ENCODE measurements around the gene KCNJ6. TPM values are rescaled to one million over a fixed set of nuclear protein-coding genes. Genes with fewer than 3 reads are reported as not detected.

KCNJ6 gene
- total and polyA plus RNA-seq, 10 of the 15 experiments (the other 5 are each of a cell fraction or from before 2014, with no cell fraction given): 0.03 to 0.07 (median 0.04) TPM; not detected in 7

GRCh38 chr21:37848721-37849490, 67.4 kb downstream of the KCNJ6 start:
- FAIRE-seq (no peak), DNase-seq (ENCODE audit: low read depth, low spot score) (no peak), ATAC-seq (no peak)
- Histone ChIP-seq H3K9me3 (replicated peaks; ENCODE audit: control insufficient read depth, insufficient read depth, low read length) (no peaks in the 10 kb centered on the region), H3K27me3 (replicated peaks in 1 of 2; ENCODE audit: control insufficient read depth in 2 of 2, insufficient read depth in 2 of 2, low read length in 1 of 2) (no peaks in the 10 kb centered on the region), H4K20me1 (ENCODE audit: control insufficient read depth, insufficient read depth) (no peaks in the 10 kb centered on the region), H3K79me2 (ENCODE audit: control insufficient read depth, insufficient read depth, low read length) (no peaks in the 10 kb centered on the region), H3K36me3 (ENCODE audit: control insufficient read depth in 2 of 2, insufficient read depth in 2 of 2, low read length in 1 of 2) (no peaks in the 10 kb centered on the region), H3K4me2 (ENCODE audit: control insufficient read depth, insufficient read depth) (no peak overlapping the region), H2AFZ (ENCODE audit: control insufficient read depth, low read depth, low read length) (no peak overlapping the region), H3K9ac (ENCODE audit: control insufficient read depth, insufficient read depth, low read length) (no peak overlapping the region), H3K27ac (ENCODE audit: control insufficient read depth, insufficient read depth) (no peak overlapping the region), H3K4me1 (ENCODE audit: control insufficient read depth, insufficient read depth, low read length) (no peaks in the 10 kb centered on the region), H3K4me3 (no peak overlapping the region)
- intact Hi-C loops (cut with micrococcal nuclease; ENCODE audit: unreplicated experiment) (no loop called here), in situ Hi-C loops (cut with MboI) (no loop called here)
- SMC1A ChIA-PET (ENCODE audit: uncharacterized antibody, unreplicated experiment): no interaction called here
- BruUV-seq (replicated peaks): no TSS peak
- RAD21 ChIA-PET (ENCODE audit: unreplicated experiment): no interaction called here
- POLR2A ChIA-PET: no interaction called here
- 34% methylated on average over 7 of the region's 7 CpGs for WGBS (ENCODE audit: insufficient coverage, insufficient replicate concordance, low lambda C conversion rate, missing lambda C conversion rate)
- CTCF ChIA-PET: no interaction called here
- TF ChIP-seq SPI1 (IDR thresholded peaks at IDR 0.05; ENCODE audit: borderline replicate concordance, insufficient read depth, low read depth, low read length) (no peak), MTA3 (IDR thresholded peaks at IDR 0.05; ENCODE audit: borderline replicate concordance, low read length) (no peak), POLR2A (IDR thresholded peaks at IDR 0.05; ENCODE audit: low read depth, low read length) (no peak), ASH2L (IDR thresholded peaks at IDR 0.05; ENCODE audit: borderline replicate concordance, low read depth) (no peak), STAT3 (IDR thresholded peaks at IDR 0.05; ENCODE audit: low read depth, low read length) (no peak), MLLT1 (IDR thresholded peaks at IDR 0.05) (no peak), CREB1 (IDR thresholded peaks at IDR 0.05; ENCODE audit: low read depth) (no peak), ZNF217 (IDR thresholded peaks at IDR 0.05) (no peak), CHD1 (IDR thresholded peaks at IDR 0.05; ENCODE audit: low read depth, low read length) (no peak), IRF5 (IDR thresholded peaks at IDR 0.05; ENCODE audit: borderline replicate concordance) (no peak)

Measured in GM12878 (cell line).